Ramos (cell line): Measurements from ENCODE around the gene TRIM17.

Source experiments
- in situ Hi-C: fragments of 300-500 bp; cut with MboI; formaldehyde crosslinking; loops from one replicate; pipeline ENCODE4 v1.14.3; 2022; ENCODE audit warnings: low sequenced_read_pairs; ENCODE audit not compliant: unreplicated experiment

The TRIM17 gene

GRCh38 chr1:228391411-228392020, 25.1 kb downstream of the TRIM17 start:
- in situ Hi-C loops: no loop called here

- in situ Hi-C loops: no loop called here
Measured at GRCh38 chr1:228390649-228391048, 26.0 kb downstream of the TRIM17 start.

- in situ Hi-C loops: no loop called here
Measured at GRCh38 chr1:228387321-228387720, 29.3 kb downstream of the TRIM17 start.

- in situ Hi-C loops: no loop called here
Measured at GRCh38 chr1:228385232-228385631, 31.4 kb downstream of the TRIM17 start.

GRCh38 chr1:228383773-228384172, 32.9 kb downstream of the TRIM17 start:
- in situ Hi-C loops: no loop called here

GRCh38 chr1:228381356-228381755, 35.3 kb downstream of the TRIM17 start:
- in situ Hi-C loops: no loop called here

- in situ Hi-C loops: no loop called here
Measured at GRCh38 chr1:228379666-228380065, 37.0 kb downstream of the TRIM17 start.

- in situ Hi-C loops: no loop called here
Measured at GRCh38 chr1:228378873-228379460, 37.7 kb downstream of the TRIM17 start.

- in situ Hi-C loops: no loop called here
Measured at GRCh38 chr1:228378090-228378872, 38.4 kb downstream of the TRIM17 start.

GRCh38 chr1:228377664-228378089, 39.0 kb downstream of the TRIM17 start:
- in situ Hi-C loops: no loop called here

GRCh38 chr1:228376651-228377631, 39.7 kb downstream of the TRIM17 start:
- in situ Hi-C loops: no loop called here

- in situ Hi-C loops: no loop called here
Measured at GRCh38 chr1:228376262-228376628, 40.4 kb downstream of the TRIM17 start.

- in situ Hi-C loops: no loop called here
Measured at GRCh38 chr1:228375578-228376261, 40.9 kb downstream of the TRIM17 start.

GRCh38 chr1:228374711-228375577, 41.7 kb downstream of the TRIM17 start:
- in situ Hi-C loops: no loop called here

GRCh38 chr1:228373681-228374571, 42.7 kb downstream of the TRIM17 start:
- in situ Hi-C loops: no loop called here

GRCh38 chr1:228373004-228373680, 43.5 kb downstream of the TRIM17 start:
- in situ Hi-C loops: no loop called here
